GM19099 (cell line): ENCODE data around the gene FBXO27.

Experiments
- POLR2A ChIP-seq: IDR thresholded peaks from 3 replicates; pipeline ENCODE4 v1.6.1; 2011; ENCODE audit warnings: low read depth; ENCODE audit not compliant: insufficient read length; ENCODE audit errors: extremely low read depth

The FBXO27 gene

GRCh38 chr19:39032063-39032918 lies at the start of gene FBXO27:
FBXO27 (minus strand) TSS chr19:39032549; CDS start chr19:39032227, 322 bp downstream.
- TF ChIP-seq POLR2A, result no peak

GRCh38 chr19:39080431-39080830 lies 48.1 kb upstream of the FBXO27 start:
- TF ChIP-seq POLR2A, result no peak

DNA sequence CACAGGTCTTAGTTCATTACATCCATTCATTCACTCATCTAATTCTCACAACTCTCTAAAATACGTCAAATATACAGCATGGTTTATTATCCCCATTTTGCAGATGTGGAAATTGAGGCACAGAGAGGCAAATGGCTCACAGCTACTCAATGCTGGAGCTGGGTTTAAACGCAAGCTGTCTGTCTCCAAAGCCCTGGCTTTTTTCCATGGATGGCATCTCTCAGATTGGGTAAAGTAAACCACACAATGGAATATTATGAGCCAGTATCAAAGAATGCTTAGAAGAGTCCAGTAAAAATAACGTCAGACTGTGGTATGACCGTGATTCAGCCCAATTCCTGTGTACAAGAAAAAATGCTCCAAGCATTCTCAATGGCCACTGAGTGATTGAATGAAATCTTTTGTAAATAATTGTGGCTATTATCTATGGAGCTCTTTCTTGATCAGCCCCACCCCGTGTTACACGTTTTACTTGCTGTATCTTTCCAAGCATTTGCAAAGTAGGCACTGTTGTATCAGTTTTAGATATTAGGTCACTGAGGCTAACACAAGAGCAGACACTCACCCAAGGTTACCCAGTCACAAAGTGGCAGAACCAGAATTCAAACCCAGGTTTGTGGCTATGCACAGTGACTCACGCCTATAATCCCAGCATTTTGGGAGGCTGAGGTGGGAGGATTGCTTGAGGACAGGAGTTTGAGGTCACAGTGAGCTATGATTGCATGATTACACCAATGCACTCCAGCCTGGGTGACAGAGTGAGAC lies 46.3 kb upstream of the FBXO27 start:
- TF ChIP-seq POLR2A, result no peak

DNA sequence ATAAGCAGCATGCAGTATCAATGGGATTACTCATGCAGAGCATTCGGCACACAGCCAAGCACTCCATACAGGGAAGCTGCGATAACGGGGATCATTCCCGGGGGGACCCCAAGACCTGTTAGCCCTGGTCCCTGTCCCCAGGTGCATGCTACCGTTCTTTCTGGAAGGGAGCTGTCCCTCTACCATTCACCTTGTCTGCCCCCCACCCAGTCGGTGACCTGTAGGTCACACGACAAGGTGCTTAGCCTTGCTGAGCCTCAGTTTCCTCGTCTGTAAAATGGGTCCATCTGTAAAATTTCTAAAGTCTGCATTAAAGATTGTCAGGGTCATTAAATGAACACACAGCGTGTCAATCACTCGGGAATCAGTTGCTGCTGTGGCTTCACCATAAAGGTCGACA lies 45.0 kb upstream of the FBXO27 start:
- no peak for TF ChIP-seq POLR2A

DNA sequence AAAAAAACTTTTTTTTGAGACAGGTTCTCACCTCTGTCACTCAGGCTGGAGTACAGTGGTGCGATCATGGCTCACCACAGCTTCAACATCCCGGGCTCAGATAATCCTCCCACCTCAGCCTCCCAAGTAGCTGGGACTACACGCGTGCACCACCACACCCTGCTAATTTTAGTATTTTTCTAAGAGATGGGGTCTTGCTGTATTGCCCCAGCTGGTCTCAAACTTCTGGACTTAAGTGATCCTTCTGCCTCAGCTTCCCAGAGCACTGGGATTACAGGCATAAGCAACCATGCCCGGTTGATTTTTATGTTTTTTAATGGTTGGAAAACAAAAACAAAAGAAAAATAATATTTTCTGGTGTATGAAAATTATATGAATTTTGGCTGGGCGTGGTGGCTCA lies 42.6 kb upstream of the FBXO27 start:
- TF ChIP-seq POLR2A, result no peak

- TF ChIP-seq POLR2A, result no peak
These were observed 41.9 kb upstream of the FBXO27 start for GRCh38 chr19:39074205-39074692.

- TF ChIP-seq POLR2A, result no peak
These were observed 38.5 kb upstream of the FBXO27 start for GRCh38 chr19:39070888-39071287.

GRCh38 chr19:39067104-39067503 lies 34.8 kb upstream of the FBXO27 start:
- no peak for TF ChIP-seq POLR2A

- no peak for TF ChIP-seq POLR2A
These were observed 33.6 kb upstream of the FBXO27 start for GRCh38 chr19:39065928-39066327.

- no peak for TF ChIP-seq POLR2A
These were observed 32.1 kb upstream of the FBXO27 start for GRCh38 chr19:39064405-39064804.

DNA sequence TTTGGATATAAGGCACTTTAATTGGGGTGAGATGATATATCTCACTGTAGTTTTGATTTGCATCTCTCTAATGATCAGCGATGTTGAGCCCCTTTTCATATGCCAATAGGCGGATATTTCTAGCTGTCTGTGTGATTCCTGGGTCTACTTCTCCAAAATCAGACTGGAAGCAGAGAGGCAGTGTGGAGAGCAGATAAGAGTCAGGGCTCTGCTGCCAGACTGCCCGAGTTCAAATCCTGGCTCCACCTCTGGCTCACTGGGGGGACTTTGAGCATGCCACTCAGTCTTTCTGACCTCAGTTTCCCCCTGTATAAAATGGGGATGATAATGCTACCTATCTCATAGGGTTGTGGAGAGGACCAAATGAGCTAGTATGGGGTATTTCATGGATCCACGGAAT lies 27.8 kb upstream of the FBXO27 start:
- TF ChIP-seq POLR2A, result no peak

GRCh38 chr19:39059302-39059701 lies 27.0 kb upstream of the FBXO27 start:
- TF ChIP-seq POLR2A, result no peak

- no peak for TF ChIP-seq POLR2A
These were observed 25.3 kb upstream of the FBXO27 start for GRCh38 chr19:39057615-39058014.

DNA sequence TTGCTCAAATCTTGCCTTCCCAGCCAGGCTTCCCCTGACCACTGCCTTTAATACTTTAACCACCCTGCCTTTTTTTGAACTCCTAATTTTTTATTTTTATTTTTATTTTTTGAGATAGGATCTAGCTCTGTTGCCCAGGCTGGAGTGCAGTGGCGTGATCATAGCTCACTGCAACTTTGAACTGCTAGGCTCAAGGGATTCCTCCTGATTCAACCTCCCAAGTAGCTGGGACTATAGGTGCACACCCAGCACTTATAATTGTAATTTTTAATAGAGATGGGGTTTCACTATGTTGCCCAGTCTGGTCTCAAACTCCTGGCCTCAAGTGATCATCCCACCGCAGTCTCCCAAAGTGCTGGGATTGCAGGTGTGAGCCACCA lies 21.7 kb upstream of the FBXO27 start:
- TF ChIP-seq POLR2A, result no peak

DNA sequence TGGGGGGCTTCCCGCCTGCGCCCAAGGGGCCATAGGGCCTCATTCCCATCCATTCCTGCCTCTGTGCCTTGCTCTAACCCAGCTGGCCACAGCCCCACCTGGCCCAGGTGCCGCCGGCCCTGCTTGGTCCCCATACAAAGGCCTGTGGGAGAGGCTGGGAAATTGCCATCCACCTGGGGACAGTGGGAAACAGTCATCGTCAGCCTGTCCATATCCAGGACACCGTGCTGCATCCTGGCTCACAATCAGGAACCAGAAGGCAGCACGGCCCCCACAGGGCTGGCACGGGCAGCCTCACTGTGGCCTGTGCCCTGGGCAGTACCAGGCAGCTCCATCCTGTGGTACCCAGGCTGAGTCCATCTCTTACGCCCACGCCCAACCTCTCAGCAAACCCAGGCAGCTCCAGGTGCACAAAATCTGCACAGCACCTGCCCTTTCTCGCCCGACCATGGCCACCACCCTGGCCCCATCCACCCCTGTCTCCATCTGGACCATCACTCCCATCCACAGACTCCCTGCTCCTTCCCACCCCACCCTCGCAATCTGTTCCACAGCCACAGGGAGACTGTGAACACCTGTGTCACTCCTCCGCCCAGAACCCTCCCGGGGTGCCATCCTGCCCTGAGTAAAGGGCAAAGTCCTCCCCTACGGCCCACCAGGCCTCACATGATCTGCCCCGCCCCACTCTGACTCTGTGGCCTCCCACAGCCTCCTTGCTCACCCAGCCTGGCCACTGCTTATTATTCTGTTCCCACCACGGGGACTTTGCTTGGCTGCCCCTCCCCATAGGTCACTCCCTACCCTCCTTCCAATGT lies 21.1 kb upstream of the FBXO27 start:
- no peak for TF ChIP-seq POLR2A
